Neuron (in vitro differentiated cells): Measurements from ENCODE around the gene ARL9.

Source experiments
- H2AFZ ChIP-seq: one replicate; pipeline ENCODE4 v1.6.1; 2013; ENCODE audit warnings: low read depth, mild to moderate bottlenecking, inconsistent platforms, low read length, moderate library complexity
- H3K27me3 ChIP-seq: one replicate; pipeline ENCODE4 v1.6.1; 2013; ENCODE audit warnings: low read length; ENCODE audit not compliant: insufficient read depth
- H3K36me3 ChIP-seq: one replicate; pipeline ENCODE4 v1.6.1; 2013; ENCODE audit warnings: low read length; ENCODE audit not compliant: insufficient read depth
- H3K4me1 ChIP-seq: one replicate; pipeline ENCODE4 v1.6.1; 2013; ENCODE audit warnings: low read length; ENCODE audit not compliant: insufficient read depth
- H3K4me3 ChIP-seq: 2 replicates; pipeline ENCODE4 v1.5.1; 2013; ENCODE audit warnings: mild to moderate bottlenecking, low read length, moderate library complexity
- H3K9me3 ChIP-seq: one replicate; pipeline ENCODE4 v1.6.1; 2013; ENCODE audit warnings: low read length

ARL9 gene

DNA sequence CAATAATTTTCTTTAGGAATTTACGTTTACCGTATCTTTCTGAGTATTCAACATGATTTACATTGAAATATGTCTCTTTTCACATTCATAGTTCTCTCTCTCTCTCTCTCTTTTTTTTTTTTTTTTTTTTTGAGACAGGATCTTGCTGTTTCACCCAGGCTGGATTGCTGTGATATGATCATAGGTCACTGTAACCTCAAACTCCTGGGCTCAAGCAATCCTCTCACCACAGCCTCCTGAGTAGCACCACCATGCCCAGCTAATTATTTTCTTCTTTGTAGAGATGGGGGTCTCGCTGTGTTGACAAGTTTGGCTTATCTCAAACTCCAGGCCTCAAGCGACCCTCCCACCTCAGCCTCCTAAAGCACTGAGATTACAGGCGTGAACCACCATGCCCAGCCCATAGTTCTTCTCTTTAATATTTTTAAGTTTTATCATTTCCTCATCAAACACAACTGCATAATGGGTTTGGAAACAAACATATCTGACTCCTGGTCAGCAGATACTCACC lies 28.3 kb upstream of the ARL9 start:
- H3K36me3 ChIP-seq, result peaks cover 88% of the 10 kb centered on the region

DNA sequence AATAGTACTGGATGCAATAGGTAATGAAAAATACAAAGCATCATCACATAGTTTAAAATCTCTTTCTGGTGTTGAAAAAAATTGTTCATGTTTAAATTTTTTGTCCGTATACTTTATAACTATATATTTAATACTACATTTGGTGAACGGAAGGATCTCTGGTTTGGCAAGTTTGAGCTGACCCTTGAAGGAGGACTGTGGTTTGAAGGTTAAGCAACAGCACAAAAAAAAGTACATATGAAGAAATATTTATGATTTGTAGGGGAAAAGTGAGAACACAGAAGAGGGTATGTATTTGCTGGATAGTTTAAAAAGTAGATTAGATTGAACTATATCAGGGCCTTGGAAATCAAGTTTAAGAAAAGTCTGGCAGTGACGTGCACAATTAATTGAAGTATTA lies 24.9 kb upstream of the ARL9 start:
- Histone ChIP-seq H2AFZ (no peak overlapping the region), H3K4me3 (no peak overlapping the region), H3K9me3 (no peaks in the 10 kb centered on the region), H3K36me3 (peaks cover 82% of the 10 kb centered on the region), H3K27me3 (no peaks in the 10 kb centered on the region), H3K4me1 (no peaks in the 10 kb centered on the region)

More for the DNA sequence above, 28.3 kb upstream of the ARL9 start:
- Histone ChIP-seq H3K27me3 (no peaks in the 10 kb centered on the region), H3K9me3 (no peaks in the 10 kb centered on the region), H3K4me1 (no peaks in the 10 kb centered on the region), H3K4me3 (no peak overlapping the region), H2AFZ (no peak overlapping the region)

DNA sequence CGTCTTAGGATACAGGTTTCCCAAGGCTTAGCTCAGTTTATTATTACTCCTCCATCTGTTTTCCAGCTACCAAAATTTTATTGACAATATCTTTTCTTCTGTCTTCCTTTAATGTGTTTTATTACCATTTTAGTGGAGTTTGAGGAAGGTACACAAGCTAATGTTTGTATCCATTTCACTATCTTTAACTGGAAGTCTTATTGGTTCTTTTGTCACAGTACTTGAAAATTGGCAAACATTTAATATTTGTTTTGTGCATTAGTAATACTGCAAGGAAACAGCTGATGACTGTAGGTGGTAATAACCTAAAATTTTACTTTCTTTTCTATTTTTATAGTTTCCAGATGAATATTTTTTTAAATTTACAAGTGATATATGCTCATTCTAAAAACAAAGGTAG lies 9.3 kb upstream of the ARL9 start:
- no peaks in the 10 kb centered on the region for H3K9me3 ChIP-seq
- no peaks in the 10 kb centered on the region for H3K27me3 ChIP-seq
- H2AFZ ChIP-seq, result no peak overlapping the region
- no peak overlapping the region for H3K4me3 ChIP-seq
- H3K36me3 ChIP-seq, result peaks cover 64% of the 10 kb centered on the region
- no peaks in the 10 kb centered on the region for H3K4me1 ChIP-seq

DNA sequence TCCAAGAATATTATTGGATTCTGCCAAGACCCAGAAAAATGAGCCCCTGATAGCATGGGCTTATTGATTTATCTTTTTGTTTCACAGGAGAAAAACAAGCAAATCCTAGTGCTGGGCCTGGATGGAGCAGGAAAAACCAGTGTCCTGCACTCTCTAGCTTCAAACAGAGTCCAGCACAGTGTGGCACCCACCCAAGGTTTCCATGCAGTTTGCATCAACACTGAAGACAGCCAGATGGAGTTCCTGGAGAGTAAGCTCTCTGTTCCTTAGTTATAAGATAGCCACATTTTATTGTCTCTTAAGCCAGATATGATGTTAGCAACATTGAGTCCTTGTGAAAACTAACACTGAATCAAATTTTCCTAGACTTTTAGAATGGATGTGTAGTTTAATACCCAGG lies 5.5 kb downstream of the ARL9 start:
- no peaks in the 10 kb centered on the region for H3K27me3 ChIP-seq
- no peaks in the 10 kb centered on the region for H3K4me1 ChIP-seq
- H3K9me3 ChIP-seq, result no peaks in the 10 kb centered on the region
- H3K36me3 ChIP-seq, result no peaks in the 10 kb centered on the region
- no peak overlapping the region for H3K4me3 ChIP-seq
- H2AFZ ChIP-seq, result no peak overlapping the region

DNA sequence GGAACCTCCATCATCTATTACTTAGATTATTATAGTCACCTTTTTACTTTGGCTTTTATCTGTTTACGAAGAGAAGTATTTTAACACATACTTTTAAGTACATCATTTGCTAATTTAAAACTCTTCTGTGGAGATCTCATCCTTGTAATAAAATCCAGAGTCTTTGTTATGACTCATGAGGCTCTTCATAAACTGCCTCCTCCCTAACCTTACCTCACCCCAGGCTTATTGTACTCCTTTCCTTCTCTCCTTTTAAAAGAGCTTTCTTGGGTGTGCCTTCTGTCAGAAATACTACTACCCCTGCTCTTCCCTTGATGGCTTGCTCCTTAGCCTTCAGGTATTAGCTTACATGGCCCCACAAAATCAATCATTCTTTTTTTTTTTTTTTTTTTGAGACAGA lies 6.6 kb downstream of the ARL9 start:
- Histone ChIP-seq H3K9me3 (no peaks in the 10 kb centered on the region), H3K27me3 (no peaks in the 10 kb centered on the region), H3K4me1 (no peaks in the 10 kb centered on the region), H3K36me3 (no peaks in the 10 kb centered on the region), H2AFZ (no peak overlapping the region), H3K4me3 (no peak overlapping the region)

DNA sequence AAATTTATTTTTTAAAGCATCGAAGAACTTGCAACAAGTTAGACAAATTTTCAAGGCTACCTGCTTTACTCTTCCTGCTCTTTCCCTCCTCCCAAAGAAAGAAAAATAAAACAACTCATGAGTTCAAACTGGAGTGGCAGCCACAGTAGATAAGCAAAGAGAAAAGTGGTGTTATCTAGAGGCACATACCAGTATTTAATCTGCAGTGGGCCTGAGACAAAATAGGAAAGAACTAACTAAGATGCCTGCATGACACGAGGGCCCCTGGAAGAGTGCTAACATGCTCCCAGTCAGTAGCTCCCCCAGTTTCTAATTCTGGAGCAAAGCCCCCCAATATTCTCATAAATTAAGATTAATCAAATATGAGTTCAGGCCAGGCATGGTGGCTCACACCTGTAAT lies 7.9 kb downstream of the ARL9 start:
- Histone ChIP-seq H3K27me3 (peaks cover 3% of the 10 kb centered on the region), H3K4me1 (no peaks in the 10 kb centered on the region), H3K36me3 (no peaks in the 10 kb centered on the region), H3K4me3 (no peak overlapping the region), H2AFZ (no peak overlapping the region), H3K9me3 (no peaks in the 10 kb centered on the region)

DNA sequence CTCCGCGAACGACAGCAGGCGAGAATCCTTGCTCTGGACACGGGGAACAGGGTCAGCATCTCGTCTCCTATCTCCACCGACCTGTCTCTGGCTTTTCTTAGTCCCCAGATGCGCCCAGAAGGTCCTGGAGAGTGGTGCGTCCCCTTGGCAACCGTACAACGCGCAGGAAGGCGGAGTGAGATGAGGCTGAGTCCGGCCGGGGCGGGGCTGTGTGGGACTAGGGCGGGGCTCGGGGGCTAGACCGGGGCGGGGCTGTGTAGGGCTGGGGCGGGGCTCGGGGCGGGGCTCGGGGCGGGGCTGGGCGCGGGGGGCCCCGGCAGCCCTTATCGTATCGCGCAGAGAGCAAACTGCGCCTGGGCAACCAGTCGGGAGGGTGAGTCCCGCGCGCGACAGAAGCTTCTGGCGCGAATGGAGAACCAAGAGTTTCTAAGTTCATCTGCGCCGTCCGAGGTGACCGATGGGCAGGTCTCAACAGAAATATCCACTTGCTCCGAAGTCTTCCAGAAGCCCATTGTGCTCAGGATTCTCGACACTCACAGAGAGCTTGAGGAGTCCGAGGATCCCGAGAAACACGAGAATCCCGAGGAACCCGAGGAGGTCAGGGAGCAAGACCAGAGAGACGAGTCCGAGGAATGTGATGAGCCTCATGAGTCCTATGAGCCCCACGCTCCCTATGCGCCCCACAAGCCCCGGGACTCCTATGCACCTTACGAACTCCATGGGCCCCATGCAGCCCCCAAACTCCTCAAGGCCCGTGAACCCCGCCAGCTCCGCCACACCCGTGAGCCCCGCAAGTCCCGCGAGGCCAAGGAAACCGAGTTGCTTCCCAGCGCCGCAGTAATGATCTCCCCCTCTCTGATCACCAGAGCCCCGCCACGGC lies 24.9 kb downstream of the ARL9 start:
- H3K27me3 ChIP-seq, result peaks cover 16% of the 10 kb centered on the region
- no peaks in the 10 kb centered on the region for H3K36me3 ChIP-seq
- H3K4me1 ChIP-seq, result peaks cover 10% of the 10 kb centered on the region
- no peaks in the 10 kb centered on the region for H3K9me3 ChIP-seq
- peak overlapping the region; percentile 66 for H3K4me3 ChIP-seq
- H2AFZ ChIP-seq, result peak overlapping the region; percentile 83

DNA sequence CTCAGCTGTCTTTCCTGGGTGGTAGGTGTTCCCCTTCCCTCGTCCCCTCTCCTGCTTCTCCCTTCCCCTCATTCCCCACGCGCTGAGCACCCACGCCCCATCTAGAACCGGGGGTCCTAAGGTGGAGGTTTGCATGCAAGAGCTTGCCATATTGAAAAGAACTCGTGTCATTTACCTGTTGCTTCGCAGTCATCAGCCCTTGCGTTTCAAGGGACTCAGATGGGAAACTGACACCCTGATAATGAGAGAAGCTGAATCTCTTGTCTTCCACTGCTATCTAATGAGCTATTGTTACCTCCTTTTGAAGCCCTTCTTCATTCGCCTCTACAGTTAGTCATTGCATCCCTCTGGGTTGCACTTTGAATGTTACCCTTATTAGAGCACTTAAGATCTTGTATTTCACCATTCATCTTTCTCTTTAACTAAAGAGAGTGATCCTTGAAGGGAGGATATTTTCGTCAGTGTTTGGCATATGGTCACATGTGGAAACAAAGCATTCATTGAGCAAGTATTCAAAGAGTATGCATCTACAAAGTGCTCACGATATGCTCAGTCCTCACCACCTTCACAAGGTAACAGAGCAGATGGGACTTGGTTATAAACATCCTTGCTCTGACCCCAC lies 25.7 kb downstream of the ARL9 start:
- H3K4me1 ChIP-seq, result peaks cover 10% of the 10 kb centered on the region
- peaks cover 16% of the 10 kb centered on the region for H3K27me3 ChIP-seq
- H2AFZ ChIP-seq, result peak overlapping the region; percentile 83
- no peaks in the 10 kb centered on the region for H3K9me3 ChIP-seq
- H3K36me3 ChIP-seq, result no peaks in the 10 kb centered on the region
- H3K4me3 ChIP-seq, result peak overlapping the region; percentile 66

DNA sequence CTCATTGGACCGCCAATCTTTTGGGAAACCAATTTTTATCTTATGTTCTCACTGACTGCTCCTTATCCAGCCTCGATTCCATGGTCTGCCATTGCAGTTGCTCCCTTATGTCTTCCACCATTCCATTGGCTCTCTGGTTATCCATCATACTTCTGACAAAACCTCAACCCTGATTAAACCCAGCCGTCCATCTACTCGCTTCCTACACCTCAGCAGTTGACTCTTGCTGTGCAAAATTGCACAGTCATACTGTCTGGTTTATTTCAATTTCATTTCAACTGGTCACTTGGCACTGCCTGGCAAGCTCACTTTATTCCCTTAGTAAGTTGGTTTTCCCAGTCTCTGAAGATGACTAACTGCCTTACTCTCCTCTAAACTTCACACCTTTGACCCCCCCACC lies 26.2 kb downstream of the ARL9 start:
- H3K36me3 ChIP-seq, result no peaks in the 10 kb centered on the region
- H3K4me3 ChIP-seq, result no peak overlapping the region
- peaks cover 13% of the 10 kb centered on the region for H3K27me3 ChIP-seq
- H3K4me1 ChIP-seq, result peaks cover 10% of the 10 kb centered on the region
- no peaks in the 10 kb centered on the region for H3K9me3 ChIP-seq
- no peak overlapping the region for H2AFZ ChIP-seq

DNA sequence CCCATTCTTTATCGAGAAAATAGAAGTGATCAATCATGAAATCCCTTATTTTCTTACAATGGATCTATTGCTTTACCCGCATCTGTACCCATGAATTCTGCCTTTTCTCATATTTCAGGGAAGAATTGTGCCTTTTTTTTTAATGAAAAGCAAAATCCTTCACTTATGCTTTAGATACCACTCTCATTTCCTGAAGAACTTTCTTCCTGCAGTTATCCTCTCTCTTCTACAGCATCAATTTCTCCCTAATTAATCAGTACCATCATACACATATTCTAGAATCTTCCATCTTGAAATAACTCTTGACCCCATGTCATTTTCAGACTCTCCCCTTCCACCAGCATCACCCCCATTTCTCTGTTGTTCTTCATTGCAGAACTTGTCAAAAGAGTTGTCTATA lies 26.6 kb downstream of the ARL9 start:
- H3K9me3 ChIP-seq, result no peaks in the 10 kb centered on the region
- H3K27me3 ChIP-seq, result peaks cover 13% of the 10 kb centered on the region
- no peak overlapping the region for H3K4me3 ChIP-seq
- H3K36me3 ChIP-seq, result no peaks in the 10 kb centered on the region
- no peak overlapping the region for H2AFZ ChIP-seq
- peaks cover 10% of the 10 kb centered on the region for H3K4me1 ChIP-seq

DNA sequence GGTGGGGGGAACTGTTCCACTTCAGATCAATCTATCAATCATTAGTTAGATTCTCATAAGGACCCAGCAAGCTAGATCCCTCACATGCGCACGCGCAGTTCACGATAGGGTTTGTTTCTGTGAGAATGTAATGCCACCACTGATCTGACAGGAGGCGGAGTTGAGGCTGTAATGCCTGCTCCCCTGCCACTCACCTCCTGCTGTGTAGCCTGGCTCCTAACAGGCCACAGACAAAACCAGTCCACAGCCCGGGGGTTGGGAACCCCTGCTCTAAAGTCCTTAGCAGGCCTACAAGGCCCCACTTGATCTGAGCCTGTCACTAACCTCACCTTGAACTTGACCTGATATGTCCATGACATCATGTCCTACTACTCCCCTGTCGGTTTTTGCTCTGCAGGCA lies 30.3 kb downstream of the ARL9 start:
- no peak overlapping the region for H3K4me3 ChIP-seq
- no peaks in the 10 kb centered on the region for H3K9me3 ChIP-seq
- peaks cover 12% of the 10 kb centered on the region for H3K27me3 ChIP-seq
- no peak overlapping the region for H2AFZ ChIP-seq
- peaks cover 4% of the 10 kb centered on the region for H3K4me1 ChIP-seq
- no peaks in the 10 kb centered on the region for H3K36me3 ChIP-seq

DNA sequence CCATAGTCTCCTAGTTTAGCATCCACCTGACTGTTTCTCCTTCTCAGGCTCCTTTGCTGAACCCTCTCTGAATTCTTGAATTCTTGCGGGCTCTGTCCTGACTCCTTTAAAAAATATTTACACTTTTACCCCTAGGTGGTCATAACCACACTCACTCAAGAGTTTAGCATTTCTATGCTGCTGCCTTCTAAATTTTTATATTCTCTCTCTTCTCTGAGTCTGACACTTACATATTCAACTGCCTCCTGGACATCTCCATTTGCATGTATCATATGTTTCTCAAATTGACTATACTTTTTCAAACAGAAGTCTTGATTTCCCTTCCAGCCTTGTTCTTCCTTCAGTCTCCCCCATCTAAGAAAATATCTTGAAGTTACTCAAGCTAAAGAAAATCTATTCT lies 31.6 kb downstream of the ARL9 start:
- no peaks in the 10 kb centered on the region for H3K9me3 ChIP-seq
- no peaks in the 10 kb centered on the region for H3K27me3 ChIP-seq
- H3K36me3 ChIP-seq, result no peaks in the 10 kb centered on the region
- H3K4me1 ChIP-seq, result no peaks in the 10 kb centered on the region
- no peak overlapping the region for H2AFZ ChIP-seq
- no peak overlapping the region for H3K4me3 ChIP-seq

DNA sequence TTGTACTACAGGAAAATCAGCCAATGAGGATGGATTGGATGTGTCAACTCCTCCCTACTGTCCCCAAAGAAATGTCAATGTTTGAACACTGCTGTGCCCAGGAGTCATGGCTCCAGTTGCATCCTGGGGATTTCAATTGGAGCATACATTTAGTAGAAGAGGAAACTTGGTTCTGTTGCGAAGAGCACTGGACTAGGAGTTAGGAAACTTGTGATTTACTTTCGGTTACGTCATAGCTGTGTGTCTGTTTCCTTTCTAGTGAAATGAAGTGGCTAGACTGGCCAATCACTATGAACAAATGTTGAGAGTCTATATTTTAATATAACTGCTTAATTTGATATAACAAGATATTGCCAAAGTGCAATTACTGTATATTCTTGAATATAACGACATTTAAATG lies 35.2 kb downstream of the ARL9 start:
- H3K27me3 ChIP-seq, result no peaks in the 10 kb centered on the region
- no peaks in the 10 kb centered on the region for H3K36me3 ChIP-seq
- H2AFZ ChIP-seq, result no peak overlapping the region
- H3K4me3 ChIP-seq, result no peak overlapping the region
- no peaks in the 10 kb centered on the region for H3K4me1 ChIP-seq
- no peaks in the 10 kb centered on the region for H3K9me3 ChIP-seq
